Caki2 (cell line): Measurements from ENCODE around the gene NAA60. TPM values are rescaled to one million over a fixed set of nuclear protein-coding genes. Genes with fewer than 3 reads are reported as not detected.
"Not testable (repeated sequence)": the region's sequence is repeated elsewhere in the genome, so short reads cannot be mapped to it uniquely, and the experiment has no call there.

Experiments used
- DNase-seq: peaks from one replicate; pipeline ENCODE4 v3.0.0-alpha.2; 2015; ENCODE audit warnings: low read depth
- in situ Hi-C: cut with HindIII; loops from 2 replicates; pipeline ENCODE4 v1.10.0; 2016; ENCODE audit warnings: low sequenced_read_pairs, low pct_unique_long_range_greater_than_20kb, mixed read lengths
- total RNA-seq: library from RNA; depleted of rRNA; stranded (reverse); fragments of >200 nt; shearing (Covaris generic); gene quantifications from 2 replicates; pipeline ENCODE4 v1.2.3, GENCODE V29; 2014; ENCODE audit warnings: low replicate concordance; rRNA removed

Gene NAA60
- total RNA-seq, 1 experiment from 2014 or later, result 32.5 TPM

GRCh38 chr16:3523281-3523680, 79.8 kb downstream of the NAA60 start:
- in situ Hi-C loops, result no loop called here
- no peak for DNase-seq

GRCh38 chr16:3525951-3526350, 82.5 kb downstream of the NAA60 start:
- in situ Hi-C loops, result no loop called here
- no peak for DNase-seq

DNA sequence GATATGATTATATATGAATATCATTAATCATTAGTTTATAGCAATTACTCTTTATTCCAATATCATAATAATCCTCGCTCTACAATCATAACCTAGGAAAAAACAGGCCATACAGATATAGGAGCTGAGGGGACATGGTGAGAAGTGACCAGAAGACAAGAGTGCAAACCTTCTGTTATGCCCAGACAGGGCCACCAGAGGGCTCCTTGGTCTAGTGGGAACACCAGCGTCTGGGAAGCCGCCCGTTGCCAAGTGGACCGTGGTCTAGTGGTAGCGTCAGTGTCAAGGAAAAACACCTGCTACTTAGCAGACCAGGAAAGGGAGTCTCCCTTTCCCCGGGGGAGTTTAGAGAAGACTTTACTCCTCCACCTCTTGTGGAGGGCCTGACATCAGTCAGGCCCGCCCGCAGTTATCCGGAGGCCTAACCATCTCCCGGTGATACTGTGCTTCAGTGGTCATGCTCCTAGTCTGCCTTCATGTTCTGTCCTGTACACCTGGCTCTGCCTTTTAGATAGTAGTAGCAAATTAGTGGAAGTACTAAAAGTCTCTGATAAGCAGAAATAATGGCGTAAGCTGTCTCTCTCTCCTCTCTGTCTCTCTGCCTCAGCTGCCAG, 83.8 kb downstream of the NAA60 start:
- in situ Hi-C loops, DNase-seq: not testable (repeated sequence)

GRCh38 chr16:3528406-3528805, 84.9 kb downstream of the NAA60 start:
- in situ Hi-C loops, result no loop called here
- no peak for DNase-seq

DNA sequence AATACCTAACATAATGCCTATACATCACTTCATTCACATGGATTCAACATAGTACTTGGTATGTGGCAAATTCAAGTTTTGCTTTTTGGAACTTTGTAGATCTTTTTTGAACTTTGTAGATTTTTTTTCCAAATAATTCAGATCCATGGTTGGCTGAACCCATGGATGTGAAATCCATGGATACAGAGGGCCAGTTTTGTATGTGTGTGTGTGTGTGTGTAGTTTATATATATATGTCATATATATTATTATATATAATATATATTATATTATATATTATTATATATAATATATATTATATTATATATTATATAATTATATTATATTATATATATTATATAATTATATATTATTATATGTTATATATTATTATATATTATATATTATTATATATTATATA, 85.7 kb downstream of the NAA60 start:
- DNase-seq, result no peak
- in situ Hi-C loops, result no loop called here

- in situ Hi-C loops, result no loop called here
- peak; percentile 53 for DNase-seq
These were observed 87.0 kb downstream of the NAA60 start for GRCh38 chr16:3530371-3530914.

- in situ Hi-C loops, result no loop called here
- no peak for DNase-seq
These were observed 89.3 kb downstream of the NAA60 start for GRCh38 chr16:3532741-3533140.

DNA sequence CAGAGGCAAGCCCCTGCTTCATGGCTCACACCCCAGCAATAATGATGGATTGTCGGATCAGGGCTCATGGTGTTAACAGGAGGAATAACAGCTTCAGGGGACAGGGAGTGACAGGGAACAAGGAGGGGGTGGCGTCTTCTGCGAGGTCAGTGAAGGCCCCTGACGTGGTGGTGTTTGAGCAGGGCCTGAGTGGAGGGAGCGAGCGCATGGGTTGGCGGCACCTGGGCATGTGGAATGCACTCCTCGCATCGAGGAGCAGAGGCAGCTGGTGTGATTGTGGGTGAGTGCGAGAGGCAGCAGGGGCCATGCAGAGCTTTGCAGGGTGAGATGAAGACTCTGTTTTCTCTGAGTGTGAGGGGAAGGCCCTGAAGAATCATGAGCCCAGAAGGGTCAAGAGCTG, 90.6 kb downstream of the NAA60 start:
- DNase-seq, result no peak
- in situ Hi-C loops, result no loop called here

GRCh38 chr16:3536271-3536731, 92.8 kb downstream of the NAA60 start:
- in situ Hi-C loops, result no loop called here

More at GRCh38 chr16:3536271-3536731, 92.8 kb downstream of the NAA60 start:
- no peak for DNase-seq

Other genes with a start within 250 kb of the NAA60 start
- gene ZNF200, start 208.5 kb upstream of the NAA60 start, total RNA-seq, result 12.1 and 12.8 TPM in 2 replicates
- gene MEFV, start 187.0 kb upstream of the NAA60 start, total RNA-seq, result not detected in 2 replicates
- gene ZNF263, start 160.2 kb upstream of the NAA60 start, total RNA-seq, result 58.5 and 90.0 TPM in 2 replicates
- gene TIGD7, start 138.2 kb upstream of the NAA60 start, total RNA-seq, result 4.4 and 5.7 TPM in 2 replicates
- gene ZNF75A, start 138.2 kb upstream of the NAA60 start, total RNA-seq, result 7.9 and 21.0 TPM in 2 replicates
- not detected in 2 replicates for gene OR2C1, start 87.8 kb upstream of the NAA60 start, total RNA-seq
- gene ZSCAN32, start 42.7 kb upstream of the NAA60 start, total RNA-seq, result 19.6 and 23.3 TPM in 2 replicates
- gene ZNF174, start 42.5 kb upstream of the NAA60 start, total RNA-seq, result 16.4 and 27.0 TPM in 2 replicates
- gene ZNF597, start 176 bp upstream of the NAA60 start, total RNA-seq, result 1.5 and 3.8 TPM in 2 replicates
- gene C16orf90, start 51.8 kb downstream of the NAA60 start, total RNA-seq, result not detected in 2 replicates
- gene CLUAP1, start 57.3 kb downstream of the NAA60 start, total RNA-seq, result 27.2 and 27.6 TPM in 2 replicates
- gene NLRC3, start 133.7 kb downstream of the NAA60 start, total RNA-seq, result not detected in 2 replicates
- gene SLX4, start 167.9 kb downstream of the NAA60 start, total RNA-seq, result 3.2 and 4.8 TPM in 2 replicates
- gene DNASE1, start 211.0 kb downstream of the NAA60 start, total RNA-seq, result 6.5 and 45.3 TPM in 2 replicates